ENCODE data around the gene FGF12.

FGF12 gene

GRCh38 chr3:192745150-192745549, 17.8 kb upstream of the FGF12 start:
- TF ChIP-seq, protein P1, sequence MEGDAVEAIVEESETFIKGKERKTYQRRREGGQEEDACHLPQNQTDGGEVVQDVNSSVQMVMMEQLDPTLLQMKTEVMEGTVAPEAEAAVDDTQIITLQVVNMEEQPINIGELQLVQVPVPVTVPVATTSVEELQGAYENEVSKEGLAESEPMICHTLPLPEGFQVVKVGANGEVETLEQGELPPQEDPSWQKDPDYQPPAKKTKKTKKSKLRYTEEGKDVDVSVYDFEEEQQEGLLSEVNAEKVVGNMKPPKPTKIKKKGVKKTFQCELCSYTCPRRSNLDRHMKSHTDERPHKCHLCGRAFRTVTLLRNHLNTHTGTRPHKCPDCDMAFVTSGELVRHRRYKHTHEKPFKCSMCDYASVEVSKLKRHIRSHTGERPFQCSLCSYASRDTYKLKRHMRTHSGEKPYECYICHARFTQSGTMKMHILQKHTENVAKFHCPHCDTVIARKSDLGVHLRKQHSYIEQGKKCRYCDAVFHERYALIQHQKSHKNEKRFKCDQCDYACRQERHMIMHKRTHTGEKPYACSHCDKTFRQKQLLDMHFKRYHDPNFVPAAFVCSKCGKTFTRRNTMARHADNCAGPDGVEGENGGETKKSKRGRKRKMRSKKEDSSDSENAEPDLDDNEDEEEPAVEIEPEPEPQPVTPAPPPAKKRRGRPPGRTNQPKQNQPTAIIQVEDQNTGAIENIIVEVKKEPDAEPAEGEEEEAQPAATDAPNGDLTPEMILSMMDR (IDR thresholded peaks at IDR 0.05), result no peak

- TF ChIP-seq, protein P1 (IDR thresholded peaks at IDR 0.05), result no peak
Measured at GRCh38 chr3:192737506-192737905, 10.2 kb upstream of the FGF12 start.

DNA sequence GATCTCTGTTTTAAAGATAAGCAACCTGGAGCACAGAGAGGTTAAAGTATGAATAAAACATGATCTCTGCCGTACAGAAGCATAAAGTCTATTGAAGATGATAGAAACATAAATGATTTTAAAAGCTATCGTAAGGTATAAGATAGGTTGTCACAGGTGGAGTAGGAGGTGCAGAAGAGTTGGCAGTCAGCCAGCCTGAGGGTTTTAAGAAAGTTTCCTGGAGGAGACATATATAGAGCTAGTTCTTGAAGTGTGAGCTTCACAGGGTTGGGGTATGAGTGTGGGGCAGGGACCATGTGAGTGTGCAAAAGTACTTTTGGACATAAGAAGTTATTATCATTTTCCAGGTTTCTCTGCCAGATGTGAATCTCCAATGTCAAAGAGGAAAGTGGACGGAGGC, 3.9 kb upstream of the FGF12 start:
- TF ChIP-seq, protein P1 (IDR thresholded peaks at IDR 0.05), result no peak

- TF ChIP-seq, protein P1 (IDR thresholded peaks at IDR 0.05), result no peak
Measured at GRCh38 chr3:192726385-192726784, 956 bp downstream of the FGF12 start.

DNA sequence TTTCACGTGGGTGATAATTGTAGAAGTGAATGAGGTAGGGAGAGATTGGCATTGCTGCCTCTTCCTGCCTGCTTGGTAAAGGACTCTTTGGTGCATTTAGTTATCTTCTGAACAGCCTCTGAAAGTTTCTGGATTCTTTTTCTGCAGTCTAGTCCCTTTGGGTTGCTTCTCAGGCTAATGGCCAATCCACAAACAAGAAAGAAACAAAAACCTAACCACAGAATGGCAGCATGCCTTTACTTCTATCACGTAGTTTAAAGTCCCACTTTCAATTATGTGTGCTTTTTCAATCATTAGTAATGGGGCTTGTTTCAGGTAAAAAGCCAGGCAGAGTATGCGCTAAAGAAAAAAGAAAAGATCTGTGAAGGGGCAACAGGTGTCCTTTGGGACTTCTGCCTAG, 7.4 kb downstream of the FGF12 start:
- TF ChIP-seq, protein P1 (IDR thresholded peaks at IDR 0.05), result no peak

GRCh38 chr3:192718156-192718555, 9.2 kb downstream of the FGF12 start:
- TF ChIP-seq, protein P1 (IDR thresholded peaks at IDR 0.05), result no peak

GRCh38 chr3:192715126-192715525, 12.2 kb downstream of the FGF12 start:
- TF ChIP-seq, protein P1 (IDR thresholded peaks at IDR 0.05), result no peak

DNA sequence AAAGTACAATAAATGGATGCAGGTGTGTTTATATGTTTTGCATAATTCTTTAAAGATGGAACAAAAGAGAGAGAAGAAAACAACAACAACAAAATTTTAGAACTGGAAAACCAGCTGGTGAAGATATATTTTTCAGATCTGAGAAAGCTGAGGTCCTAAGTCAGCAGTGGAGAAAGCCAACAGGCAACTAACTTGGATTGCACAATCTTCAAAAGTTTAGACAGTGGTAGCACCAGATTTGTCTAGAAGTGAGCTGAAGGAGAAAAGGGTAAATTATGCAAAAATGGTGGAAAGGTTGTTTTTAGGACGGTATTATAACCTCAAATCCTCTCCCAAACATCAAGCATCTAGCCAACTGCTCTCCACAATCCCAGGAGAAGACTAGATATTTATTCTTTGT, 17.0 kb downstream of the FGF12 start:
- TF ChIP-seq, protein P1 (IDR thresholded peaks at IDR 0.05), result no peak
